Loucy (cell line): ENCODE measurements around the gene IL1B.
"Not testable (repeated sequence)": the region's sequence is repeated elsewhere in the genome, so short reads cannot be mapped to it uniquely, and the experiment has no call there.

ENCODE experiments used
- H2AFZ ChIP-seq: fragments of 200-600 bp; sonication (generic); 2 replicates; pipeline ENCODE4 v1.6.0; 2016; ENCODE audit warnings: antibody characterized with exemption, mild to moderate bottlenecking, low read length, moderate library complexity
- H3F3A ChIP-seq: fragments of 200-600 bp; 2 replicates; pipeline ENCODE4 v1.6.0; 2016; ENCODE audit warnings: antibody characterized with exemption, low read depth, mild to moderate bottlenecking
- H3K27me3 ChIP-seq: fragments of 200-600 bp; sonication (generic); 2 replicates; pipeline ENCODE4 v1.6.1; 2014; ENCODE audit warnings: low read length, mild to moderate bottlenecking; ENCODE audit not compliant: insufficient read depth, poor library complexity, severe bottlenecking
- H3K36me3 ChIP-seq: fragments of 200-600 bp; sonication (generic); 2 replicates; pipeline ENCODE4 v1.6.1; 2016; ENCODE audit warnings: low read length; ENCODE audit not compliant: insufficient read depth
- H3K4me1 ChIP-seq: fragments of 200-600 bp; sonication (generic); 2 replicates; pipeline ENCODE4 v1.5.1; 2014; ENCODE audit warnings: low read length, mild to moderate bottlenecking; ENCODE audit not compliant: insufficient read depth, poor library complexity, severe bottlenecking
- H3K4me2 ChIP-seq: fragments of 200-600 bp; sonication (generic); 2 replicates; pipeline ENCODE4 v1.6.0; 2014; ENCODE audit warnings: antibody characterized with exemption, low read length, low read depth, mild to moderate bottlenecking; ENCODE audit not compliant: poor library complexity, severe bottlenecking
- H3K4me3 ChIP-seq: fragments of 200-600 bp; sonication (generic); 2 replicates; pipeline ENCODE4 v1.5.1; 2014; ENCODE audit warnings: low read length, mild to moderate bottlenecking, mixed read lengths; ENCODE audit not compliant: poor library complexity, severe bottlenecking
- H3K79me2 ChIP-seq: fragments of 200-600 bp; sonication (generic); 2 replicates; pipeline ENCODE4 v1.6.1; 2014; ENCODE audit warnings: low read length; ENCODE audit not compliant: insufficient read depth
- H3K9ac ChIP-seq: fragments of 200-600 bp; sonication (generic); 2 replicates; pipeline ENCODE4 v1.6.0; 2014; ENCODE audit warnings: mild to moderate bottlenecking, low read depth, low read length, moderate library complexity; ENCODE audit not compliant: poor library complexity, severe bottlenecking
- H3K9me2 ChIP-seq: fragments of 200-600 bp; sonication (generic); replicated peaks from 2 replicates; pipeline ENCODE4 v1.6.1; 2016; ENCODE audit warnings: low read depth, low read length, mixed read lengths
- H3K9me3 ChIP-seq: fragments of 200-600 bp; sonication (generic); 2 replicates; pipeline ENCODE4 v1.6.1; 2014; ENCODE audit warnings: mild to moderate bottlenecking, antibody characterized with exemption, low read length, low read depth; ENCODE audit not compliant: insufficient read depth
- H4K20me1 ChIP-seq: fragments of 200-600 bp; sonication (generic); 2 replicates; pipeline ENCODE4 v1.6.0; 2014; ENCODE audit warnings: antibody characterized with exemption, low read length, mild to moderate bottlenecking; ENCODE audit not compliant: insufficient read depth, poor library complexity, severe bottlenecking
- EZH2phosphoT487 ChIP-seq: fragments of 200-600 bp; IDR thresholded peaks from 2 replicates; pipeline ENCODE4 v1.6.1; 2018; ENCODE audit warnings: antibody characterized with exemption, mild to moderate bottlenecking, moderate library complexity, borderline replicate concordance
- TF ChIP-seq, protein P1 (sequence below): fragments of 200-600 bp; sonication (generic); conservative IDR thresholded peaks from 2 replicates; pipeline ENCODE4 v1.5.1; 2014; ENCODE audit warnings: mild to moderate bottlenecking, antibody characterized with exemption, low read length

IL1B gene

DNA sequence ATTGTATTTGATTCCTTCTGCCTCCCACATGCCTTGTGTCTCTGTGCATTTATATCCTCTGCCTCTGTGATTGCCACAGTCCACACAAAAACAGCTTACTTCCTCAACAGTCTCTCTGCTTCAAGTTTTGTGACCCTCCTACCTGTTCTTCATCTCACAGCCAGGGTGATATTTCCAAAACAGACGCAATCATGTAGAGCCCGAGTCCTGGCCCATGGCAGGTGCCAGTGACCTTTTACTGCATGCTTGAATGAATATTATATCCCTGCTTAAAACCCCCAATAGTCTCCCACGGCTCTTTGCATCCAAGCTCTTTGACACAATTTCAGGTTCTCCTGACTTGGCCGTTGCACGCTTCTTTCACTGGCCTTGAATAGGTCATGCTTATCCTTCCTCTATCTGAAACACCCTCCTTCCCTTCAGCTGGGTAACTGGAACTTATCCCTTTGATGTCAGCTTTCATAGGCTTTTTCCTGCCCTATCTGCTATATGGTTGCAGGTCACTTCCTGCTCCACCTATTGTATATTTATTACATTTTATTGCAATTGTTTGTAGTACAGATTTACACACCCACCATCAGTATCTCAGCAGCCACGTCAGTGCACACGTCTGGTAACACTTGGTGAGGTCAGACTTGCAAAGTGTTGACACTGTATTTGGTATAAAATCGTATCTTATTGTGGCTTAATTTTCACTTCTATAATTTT is 29.7 kb upstream of the IL1B start:
- TF ChIP-seq, protein P1, sequence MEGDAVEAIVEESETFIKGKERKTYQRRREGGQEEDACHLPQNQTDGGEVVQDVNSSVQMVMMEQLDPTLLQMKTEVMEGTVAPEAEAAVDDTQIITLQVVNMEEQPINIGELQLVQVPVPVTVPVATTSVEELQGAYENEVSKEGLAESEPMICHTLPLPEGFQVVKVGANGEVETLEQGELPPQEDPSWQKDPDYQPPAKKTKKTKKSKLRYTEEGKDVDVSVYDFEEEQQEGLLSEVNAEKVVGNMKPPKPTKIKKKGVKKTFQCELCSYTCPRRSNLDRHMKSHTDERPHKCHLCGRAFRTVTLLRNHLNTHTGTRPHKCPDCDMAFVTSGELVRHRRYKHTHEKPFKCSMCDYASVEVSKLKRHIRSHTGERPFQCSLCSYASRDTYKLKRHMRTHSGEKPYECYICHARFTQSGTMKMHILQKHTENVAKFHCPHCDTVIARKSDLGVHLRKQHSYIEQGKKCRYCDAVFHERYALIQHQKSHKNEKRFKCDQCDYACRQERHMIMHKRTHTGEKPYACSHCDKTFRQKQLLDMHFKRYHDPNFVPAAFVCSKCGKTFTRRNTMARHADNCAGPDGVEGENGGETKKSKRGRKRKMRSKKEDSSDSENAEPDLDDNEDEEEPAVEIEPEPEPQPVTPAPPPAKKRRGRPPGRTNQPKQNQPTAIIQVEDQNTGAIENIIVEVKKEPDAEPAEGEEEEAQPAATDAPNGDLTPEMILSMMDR, result no peak
- TF ChIP-seq EZH2phosphoT487, result no peak
- no peak overlapping the region for H3K9ac ChIP-seq
- no peak overlapping the region for H3K4me2 ChIP-seq
- H2AFZ ChIP-seq, result no peak overlapping the region
- H4K20me1 ChIP-seq, result no peaks in the 10 kb centered on the region
- H3K4me3 ChIP-seq, result no peak overlapping the region
- H3K79me2 ChIP-seq, result no peaks in the 10 kb centered on the region
- no peaks in the 10 kb centered on the region for H3F3A ChIP-seq
- no peaks in the 10 kb centered on the region for H3K27me3 ChIP-seq
- no peaks in the 10 kb centered on the region for H3K36me3 ChIP-seq
- no peaks in the 10 kb centered on the region for H3K9me2 ChIP-seq
- H3K4me1 ChIP-seq, result peaks cover 12% of the 10 kb centered on the region
- H3K9me3 ChIP-seq, result peaks cover 18% of the 10 kb centered on the region; the same call in 1 of the 2 replicates

GRCh38 chr2:112864072-112864471 is 27.5 kb upstream of the IL1B start:
- H3K4me2 ChIP-seq, result no peak overlapping the region
- H3K4me1 ChIP-seq, result peaks cover 4% of the 10 kb centered on the region
- peaks cover 29% of the 10 kb centered on the region for H3K9me3 ChIP-seq
- no peaks in the 10 kb centered on the region for H3K9me2 ChIP-seq
- no peaks in the 10 kb centered on the region for H3K79me2 ChIP-seq
- TF ChIP-seq EZH2phosphoT487, result no peak
- TF ChIP-seq, protein P1, result no peak
- no peaks in the 10 kb centered on the region for H3F3A ChIP-seq
- H4K20me1 ChIP-seq, result no peaks in the 10 kb centered on the region
- H3K4me3 ChIP-seq, result no peak overlapping the region
- H3K27me3 ChIP-seq, result no peaks in the 10 kb centered on the region
- H3K9ac ChIP-seq, result no peak overlapping the region
- H3K36me3 ChIP-seq, result no peaks in the 10 kb centered on the region
- H2AFZ ChIP-seq, result no peak overlapping the region

- H3K9me3 ChIP-seq, result peaks cover 25% of the 10 kb centered on the region
- H3F3A ChIP-seq, H3K27me3 ChIP-seq, H3K4me2 ChIP-seq, H3K36me3 ChIP-seq, H4K20me1 ChIP-seq, H3K9me2 ChIP-seq, H3K4me3 ChIP-seq, H2AFZ ChIP-seq, H3K79me2 ChIP-seq, H3K9ac ChIP-seq, H3K4me1 ChIP-seq: not testable (repeated sequence)
Observed at GRCh38 chr2:112859406-112860183, 23.0 kb upstream of the IL1B start.
